ENCODE measurements around the gene EFEMP2. TPM values are rescaled to one million over a fixed set of nuclear protein-coding genes. Genes with fewer than 3 reads are reported as not detected.

Gene EFEMP2
- total RNA-seq, 2 donors from 2014 or later: 111 to 131 TPM

- DNase-seq (ENCODE audit: low spot score): peak; percentile 99
- intact Hi-C loops (cut with DNase I): no loop called here
These were observed 12.1 kb downstream of the EFEMP2 start, which contains the start of gene MUS81 for GRCh38 chr11:65860278-65861164. Gene MUS81 (plus strand): TSS chr11:65860433. CDS start chr11:65860754, 321 bp downstream.

GRCh38 chr11:65859812-65860277, 12.8 kb downstream of the EFEMP2 start:
- intact Hi-C loops (cut with DNase I): no loop called here
- no peak for DNase-seq (ENCODE audit: low spot score)

- DNase-seq (ENCODE audit: low spot score): peak; percentile 100
- intact Hi-C loops (cut with DNase I): no loop called here
These were observed 13.3 kb downstream of the EFEMP2 start for GRCh38 chr11:65859095-65859811.

- DNase-seq (ENCODE audit: low spot score): no peak
- intact Hi-C loops (cut with DNase I): no loop called here
These were observed 13.9 kb downstream of the EFEMP2 start for GRCh38 chr11:65858681-65859087.

- intact Hi-C loops (cut with DNase I): no loop called here
- DNase-seq (ENCODE audit: low spot score): peak; percentile 100
These were observed 14.5 kb downstream of the EFEMP2 start, which contains the start of gene CFL1 for GRCh38 chr11:65857853-65858680. Gene CFL1 (minus strand): TSS chr11:65858180. CDS start chr11:65858099, 81 bp downstream.

GRCh38 chr11:65857500-65857852, 15.1 kb downstream of the EFEMP2 start:
- DNase-seq (ENCODE audit: low spot score): no peak
- intact Hi-C loops (cut with DNase I): no loop called here

- intact Hi-C loops (cut with DNase I): no loop called here
- DNase-seq (ENCODE audit: low spot score): peak; percentile 96
These were observed 15.7 kb downstream of the EFEMP2 start for GRCh38 chr11:65856689-65857499.

GRCh38 chr11:65855927-65856363, 16.7 kb downstream of the EFEMP2 start:
- intact Hi-C loops (cut with DNase I): no loop called here
- DNase-seq (ENCODE audit: low spot score): peak; percentile 34

- intact Hi-C loops (cut with DNase I): no loop called here
- DNase-seq (ENCODE audit: low spot score): peak; percentile 70
These were observed 17.5 kb downstream of the EFEMP2 start for GRCh38 chr11:65854852-65855837.

- DNase-seq (ENCODE audit: low spot score): peak; percentile 28
- intact Hi-C loops (cut with DNase I): no loop called here
These were observed 18.4 kb downstream of the EFEMP2 start for GRCh38 chr11:65854161-65854592.

GRCh38 chr11:65853246-65853979, 19.2 kb downstream of the EFEMP2 start:
- peak; percentile 36 for DNase-seq (ENCODE audit: low spot score)
- intact Hi-C loops (cut with DNase I): no loop called here

- peak; percentile 80 for DNase-seq (ENCODE audit: low spot score)
- intact Hi-C loops (cut with DNase I): no loop called here
These were observed 19.9 kb downstream of the EFEMP2 start for GRCh38 chr11:65852508-65853245.

GRCh38 chr11:65851811-65852507, 20.6 kb downstream of the EFEMP2 start:
- peak; percentile 47 for DNase-seq (ENCODE audit: low spot score)
- intact Hi-C loops (cut with DNase I): no loop called here

GRCh38 chr11:65851083-65851579, 21.5 kb downstream of the EFEMP2 start:
- DNase-seq (ENCODE audit: low spot score): peak; percentile 61
- intact Hi-C loops (cut with DNase I): no loop called here
